B cell (primary cell): ENCODE measurements around the gene COL5A1.

ENCODE experiments used
- CTCF ChIP-seq: fragments of 200-600 bp; IDR thresholded peaks from one replicate; pipeline ENCODE4 v1.8.0; 2022; ENCODE audit warnings: antibody characterized with exemption, mild to moderate bottlenecking
- EZH2 ChIP-seq: IDR thresholded peaks from 2 replicates; pipeline ENCODE4 v1.6.1; 2012; ENCODE audit warnings: borderline replicate concordance, low read depth, mild to moderate bottlenecking, moderate library complexity, low read length; ENCODE audit not compliant: insufficient read depth, poor library complexity, severe bottlenecking

- TF ChIP-seq CTCF (no peak), EZH2 (no peak)
Measured at GRCh38 chr9:134840511-134840910, 198.9 kb downstream of the COL5A1 start.
